Lung (tissue), 12 donors: Measurements from ENCODE around the gene ZNF121. TPM values are rescaled to one million over a fixed set of nuclear protein-coding genes. Genes with fewer than 3 reads are reported as not detected.

ENCODE experiments used
- ATAC-seq: fragments of 200-7000 bp; cut with Tn5 transposase; one replicate; pipeline ENCODE4 v1.9.1; 2020; ENCODE audit warnings: moderate number of reproducible peaks; ENCODE audit not compliant: insufficient read depth, low FRiP score
- DNase-seq, 3 donors: peaks; one replicate each; pipeline ENCODE4 v3.0.0-alpha.2; 2013 to 2017
- H3K27ac ChIP-seq, 2 donors: one replicate each; pipeline ENCODE4 v1.5.1; 2013; ENCODE audit warnings: mild to moderate bottlenecking in 2 of 2, moderate library complexity in 2 of 2, control low read depth in 1 of 2, inconsistent platforms in 1 of 2, low read depth in 1 of 2, low read length in 1 of 2
- H3K27me3 ChIP-seq, 3 donors: one replicate each; pipeline ENCODE4 v1.5.1; 2013; ENCODE audit warnings: low read length in 2 of 3; ENCODE audit not compliant: control insufficient read depth in 3 of 3, insufficient read depth in 3 of 3
- H3K36me3 ChIP-seq, 4 donors: one replicate each; pipeline ENCODE4 v1.5.1; 2013; ENCODE audit warnings: low read length in 4 of 4, mild to moderate bottlenecking in 1 of 4, moderate library complexity in 1 of 4; ENCODE audit not compliant: control insufficient read depth in 4 of 4, insufficient read depth in 4 of 4
- H3K4me1 ChIP-seq, 5 donors: one replicate each; pipeline ENCODE4 v1.5.1; 2013; ENCODE audit warnings: low read length in 5 of 5, mild to moderate bottlenecking in 2 of 5, moderate library complexity in 1 of 5; ENCODE audit not compliant: control insufficient read depth in 5 of 5, insufficient read depth in 5 of 5
- H3K4me3 ChIP-seq: one replicate; pipeline ENCODE4 v1.5.1; 2013; ENCODE audit warnings: mild to moderate bottlenecking, control low read depth, moderate library complexity
- H3K9ac ChIP-seq, 2 donors: one replicate each; pipeline ENCODE4 v1.5.1; 2013; ENCODE audit warnings: low read length in 2 of 2, control low read depth in 1 of 2; ENCODE audit not compliant: insufficient read depth in 1 of 2
- H3K9me3 ChIP-seq, 4 donors: one replicate each; pipeline ENCODE4 v1.5.1; 2013; ENCODE audit warnings: low read length in 3 of 4, mild to moderate bottlenecking in 1 of 4, moderate library complexity in 1 of 4; ENCODE audit not compliant: control insufficient read depth in 4 of 4, insufficient read depth in 3 of 4
- WGBS, 2 donors: extraction: QIAGEN DNeasy Blood & Tissue Kit; methylation state at CpG; one replicate each; pipeline ENCODE4 v1.1.7; 2013; 5-methylcytosine and 5-hydroxymethylcytosine counted together
- polyA plus RNA-seq, 2 donors: library from polyadenylated mRNA; stranded (reverse); fragments of 200-250 nt; gene quantifications; one replicate each; pipeline ENCODE4 v1.2.1, GENCODE V29; 2013
- total RNA-seq, 2 donors: library from RNA; depleted of rRNA in 1 of 2; stranded (reverse); fragments of >200 nt in 1 of 2; gene quantifications; one replicate each; pipeline ENCODE4 v1.2.1, GENCODE V29; 2014 to 2021
- TF ChIP-seq, protein P1 (sequence below): IDR thresholded peaks from 2 replicates; pipeline ENCODE4 v1.5.1; 2012; ENCODE audit warnings: mild to moderate bottlenecking; ENCODE audit errors: control extremely low read depth, extremely low read depth
- donor health status: control.
- donor health status: control.
- donor health status: Bipolar disorder and iron deficiency.
- donor health status: healthy.
- donor health status: DM: yes; HTN: yes; CAD: no.

The ZNF121 gene
- total and polyA plus RNA-seq, 4 donors, result 4.7 to 49.3 (median 17.6) TPM

- no peaks in the 10 kb centered on the region for H3K27me3 ChIP-seq
- ATAC-seq (no peak), DNase-seq (no peak)
- TF ChIP-seq, protein P1, sequence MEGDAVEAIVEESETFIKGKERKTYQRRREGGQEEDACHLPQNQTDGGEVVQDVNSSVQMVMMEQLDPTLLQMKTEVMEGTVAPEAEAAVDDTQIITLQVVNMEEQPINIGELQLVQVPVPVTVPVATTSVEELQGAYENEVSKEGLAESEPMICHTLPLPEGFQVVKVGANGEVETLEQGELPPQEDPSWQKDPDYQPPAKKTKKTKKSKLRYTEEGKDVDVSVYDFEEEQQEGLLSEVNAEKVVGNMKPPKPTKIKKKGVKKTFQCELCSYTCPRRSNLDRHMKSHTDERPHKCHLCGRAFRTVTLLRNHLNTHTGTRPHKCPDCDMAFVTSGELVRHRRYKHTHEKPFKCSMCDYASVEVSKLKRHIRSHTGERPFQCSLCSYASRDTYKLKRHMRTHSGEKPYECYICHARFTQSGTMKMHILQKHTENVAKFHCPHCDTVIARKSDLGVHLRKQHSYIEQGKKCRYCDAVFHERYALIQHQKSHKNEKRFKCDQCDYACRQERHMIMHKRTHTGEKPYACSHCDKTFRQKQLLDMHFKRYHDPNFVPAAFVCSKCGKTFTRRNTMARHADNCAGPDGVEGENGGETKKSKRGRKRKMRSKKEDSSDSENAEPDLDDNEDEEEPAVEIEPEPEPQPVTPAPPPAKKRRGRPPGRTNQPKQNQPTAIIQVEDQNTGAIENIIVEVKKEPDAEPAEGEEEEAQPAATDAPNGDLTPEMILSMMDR, result no peak
- no peaks in the 10 kb centered on the region for H3K4me1 ChIP-seq
- H3K36me3 ChIP-seq, result peaks cover 20 to 83% (median 70%) of the 10 kb centered on the region in 4 donors
- no peak overlapping the region for H3K4me3 ChIP-seq
- H3K27ac ChIP-seq, result no peak overlapping the region
- peaks cover 46 to 75% (median 58%) of the 10 kb centered on the region in 4 donors for H3K9me3 ChIP-seq
- H3K9ac ChIP-seq, result no peak overlapping the region
- 93 to 100% methylated on average over 1 of the region's 1 CpG for WGBS, 2 donors
Observed at GRCh38 chr19:9566729-9567128, 17.6 kb downstream of the ZNF121 start.

DNA sequence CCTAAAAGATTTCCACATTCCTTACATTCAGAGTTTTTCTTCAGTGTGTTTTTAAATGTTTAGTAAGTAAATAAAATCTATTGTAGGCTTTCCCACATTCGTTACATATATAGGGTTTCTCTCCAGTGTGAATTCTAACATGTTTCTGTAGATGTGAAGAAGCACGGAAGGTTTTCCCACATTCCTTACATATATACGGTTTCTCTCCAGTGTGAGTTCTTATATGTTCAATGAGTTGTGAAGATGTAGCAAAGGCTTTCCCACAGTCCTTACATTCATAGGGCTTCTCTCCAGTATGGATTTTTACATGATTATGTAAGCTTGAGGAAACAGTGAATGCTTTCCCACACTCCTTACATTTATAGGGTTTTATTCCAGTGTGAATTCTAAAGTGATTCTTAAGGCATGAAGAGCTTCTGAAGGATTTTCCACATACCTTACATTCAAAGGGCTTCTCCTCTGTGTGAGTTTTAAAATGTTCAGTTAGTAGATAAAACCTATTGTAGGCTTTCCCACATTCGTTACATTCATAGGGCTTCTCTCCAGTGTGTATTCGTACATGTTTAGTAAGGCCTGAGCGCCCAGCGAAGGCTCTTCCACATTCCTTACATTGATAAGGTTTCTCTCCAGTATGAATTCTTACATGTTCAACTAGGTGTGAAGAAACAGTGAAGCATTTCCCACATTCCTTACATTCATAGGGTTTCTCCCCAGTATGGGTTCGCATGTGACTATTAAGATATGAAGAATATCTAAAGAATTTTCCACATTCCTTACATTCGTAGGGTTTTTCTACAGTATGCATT is 18.2 kb downstream of the ZNF121 start:
- H3K9me3 ChIP-seq, result peaks cover 45 to 75% (median 58%) of the 10 kb centered on the region in 4 donors

GRCh38 chr19:9552536-9553274 is 31.6 kb downstream of the ZNF121 start:
- WGBS, 2 donors, result 95 to 97% methylated on average over 7 of the region's 7 CpGs
- peaks cover 0 to 24% (median 5%) of the 10 kb centered on the region in 4 donors for H3K9me3 ChIP-seq
- no peak for ATAC-seq

More for the DNA sequence above, 18.2 kb downstream of the ZNF121 start:
- 98 to 99% methylated on average over 9 of the region's 9 CpGs for WGBS, 2 donors
- Histone ChIP-seq H3K27ac (no peak overlapping the region), H3K9ac (no peak overlapping the region), H3K27me3 (no peaks in the 10 kb centered on the region), H3K4me1 (no peaks in the 10 kb centered on the region), H3K36me3 (peaks cover 24 to 85% (median 74%) of the 10 kb centered on the region in 4 donors), H3K4me3 (no peak overlapping the region)
- ATAC-seq, result no peak
- peak in 1 of 3 donors; percentile 14 for DNase-seq
- TF ChIP-seq, protein P1, result no peak

More at GRCh38 chr19:9552536-9553274, 31.6 kb downstream of the ZNF121 start:
- TF ChIP-seq, protein P1, result no peak
- H3K36me3 ChIP-seq, result no peaks in the 10 kb centered on the region
- H3K27me3 ChIP-seq, result no peaks in the 10 kb centered on the region
- H3K4me1 ChIP-seq, result no peaks in the 10 kb centered on the region
- no peak overlapping the region for H3K9ac ChIP-seq
- no peak for DNase-seq
- H3K4me3 ChIP-seq, result no peak overlapping the region
- no peak overlapping the region for H3K27ac ChIP-seq
